K562 (cell line): ENCODE results near the gene DPEP2. TPM values are rescaled to one million over a fixed set of nuclear protein-coding genes. Genes with fewer than 3 reads are reported as not detected.

Experiments
- CBX8 ChIP-seq: fragments of 200-600 bp; sonication (generic); IDR thresholded peaks from 2 replicates; pipeline ENCODE4 v1.6.1; 2012; ENCODE audit warnings: borderline replicate concordance, mixed run types, low read depth, mild to moderate bottlenecking, moderate library complexity, mixed read lengths, low read length, control low read depth, inconsistent platforms; ENCODE audit not compliant: poor library complexity, severe bottlenecking; ENCODE audit errors: extremely low read depth
- FIP1L1 ChIP-seq: fragments of 200-400 bp; formaldehyde crosslinking; IDR thresholded peaks from 2 replicates; pipeline ENCODE4 v1.6.1; 2018; ENCODE audit warnings: mild to moderate bottlenecking, low read depth, low read length; ENCODE audit not compliant: poor library complexity, severe bottlenecking
- GABPB2 ChIP-seq: fragments of 250-450 bp; sonication (Bioruptor Pico); conservative IDR thresholded peaks from 2 replicates; pipeline ENCODE4 v1.5.1; 2021; ENCODE audit warnings: mild to moderate bottlenecking
- MED1 ChIP-seq: sonication (generic); formaldehyde crosslinking; IDR thresholded peaks from 2 replicates; pipeline ENCODE4 v1.8.1; 2023; ENCODE audit warnings: missing genetic modification reagents, borderline replicate concordance
- NBN ChIP-seq: fragments of 450-650 bp; IDR thresholded peaks from 2 replicates; pipeline ENCODE4 v1.6.1; 2016; ENCODE audit warnings: low read depth, mild to moderate bottlenecking
- NCOR1 ChIP-seq: fragments of 450-650 bp; IDR thresholded peaks from 2 replicates; pipeline ENCODE4 v1.6.1; 2016; ENCODE audit warnings: mild to moderate bottlenecking, moderate library complexity
- PYGO2 ChIP-seq: fragments of 450-650 bp; IDR thresholded peaks from 2 replicates; pipeline ENCODE4 v1.6.1; 2016; ENCODE audit warnings: mild to moderate bottlenecking, missing genetic modification characterization, moderate library complexity, missing compliant biosample characterization
- SNIP1 ChIP-seq: fragments of 450-650 bp; IDR thresholded peaks from 2 replicates; pipeline ENCODE4 v1.7.1; 2017; ENCODE audit warnings: low read depth, mild to moderate bottlenecking
- SPI1 ChIP-seq: IDR thresholded peaks from 2 replicates; pipeline ENCODE4 v1.6.1; 2011; ENCODE audit warnings: low read depth, low read length, control low read depth, borderline replicate concordance
- TGIF2 ChIP-seq: sonication (generic); formaldehyde crosslinking; IDR thresholded peaks from 2 replicates; pipeline ENCODE4 v1.8.1; 2022; ENCODE audit warnings: mild to moderate bottlenecking, missing genetic modification reagents, moderate library complexity
- ZNF551 ChIP-seq: fragments of 250-450 bp; sonication (Bioruptor Pico); IDR thresholded peaks from 2 replicates; pipeline ENCODE4 v1.5.0; 2021; ENCODE audit warnings: mild to moderate bottlenecking, moderate library complexity
- ZNF766 ChIP-seq: fragments of 200-800 bp; sonication (Bioruptor generic); conservative IDR thresholded peaks from 2 replicates; pipeline ENCODE4 v1.6.1; 2016; ENCODE audit warnings: missing genetic modification characterization, missing compliant biosample characterization
- polyA plus RNA-seq, 8 experiments: library from polyadenylated mRNA; depleted of rRNA in 4 of 8; stranded (reverse) in 5 of 8; unstranded in 3 of 8; fragments of >200 nt; fragmentation: Nextera tagmentation in 2 of 8; fragmentation: Illumina TruSeq in 1 of 8; extraction: Ambion mirVana in 2 of 8; extraction: Trizol in 1 of 8; gene quantifications; 2 replicates each; pipeline versions ENCODE4 v1.2.1 to v1.2.3, GENCODE V29; 2011 to 2014; ENCODE audit warnings: inconsistent platforms in 1 of 8, missing spikeins in 1 of 8
- total RNA-seq, 7 experiments: library from RNA; depleted of rRNA in 6 of 7; stranded (reverse); fragments of >200 nt in 6 of 7; fragmentation: Illumina TruSeq in 2 of 7; extraction: Trizol in 2 of 7; gene quantifications; 2 replicates each; pipeline versions ENCODE4 v1.2.1 to v1.2.3, GENCODE V29; 2011 to 2021; ENCODE audit warnings: low replicate concordance in 1 of 7
- TF ChIP-seq, protein P1 (sequence below): fragments of 450-650 bp; IDR thresholded peaks from 2 replicates; pipeline ENCODE4 v1.6.1; 2017; ENCODE audit warnings: antibody characterized with exemption
- TF ChIP-seq, protein P2 (sequence below): sonication (generic); formaldehyde crosslinking; IDR thresholded peaks from 2 replicates; pipeline ENCODE4 v1.8.1; 2023; ENCODE audit warnings: mild to moderate bottlenecking, missing genetic modification reagents, moderate library complexity
- TF ChIP-seq, protein P3 (sequence below), 2 experiments: IDR thresholded peaks; 2 replicates each; pipeline ENCODE4 v1.6.1; 2012; ENCODE audit warnings: improper control_type of control experiment in 2 of 2, low read depth in 2 of 2, low read length in 2 of 2, borderline replicate concordance in 1 of 2
- TF ChIP-seq, protein P4 (sequence below), 2 experiments: fragments of 150-350 bp in 1 of 2; IDR thresholded peaks; 2 replicates each; pipeline ENCODE4 v1.6.1; 2012 to 2016; ENCODE audit warnings: low read depth in 2 of 2, low read length in 2 of 2, mild to moderate bottlenecking in 1 of 2, moderate library complexity in 1 of 2
- TF ChIP-seq, protein P5 (sequence below): fragments of 450-650 bp; IDR thresholded peaks from one replicate; pipeline ENCODE4 v1.6.1; 2018; ENCODE audit warnings: mild to moderate bottlenecking, moderate library complexity; ENCODE audit not compliant: partially characterized antibody

DPEP2 gene
- total and polyA plus RNA-seq, 9 of the 15 experiments (the other 6 are each of a cell fraction or from before 2014, with no cell fraction given) = 0.14 to 1.2 (median 0.38) TPM

DNA sequence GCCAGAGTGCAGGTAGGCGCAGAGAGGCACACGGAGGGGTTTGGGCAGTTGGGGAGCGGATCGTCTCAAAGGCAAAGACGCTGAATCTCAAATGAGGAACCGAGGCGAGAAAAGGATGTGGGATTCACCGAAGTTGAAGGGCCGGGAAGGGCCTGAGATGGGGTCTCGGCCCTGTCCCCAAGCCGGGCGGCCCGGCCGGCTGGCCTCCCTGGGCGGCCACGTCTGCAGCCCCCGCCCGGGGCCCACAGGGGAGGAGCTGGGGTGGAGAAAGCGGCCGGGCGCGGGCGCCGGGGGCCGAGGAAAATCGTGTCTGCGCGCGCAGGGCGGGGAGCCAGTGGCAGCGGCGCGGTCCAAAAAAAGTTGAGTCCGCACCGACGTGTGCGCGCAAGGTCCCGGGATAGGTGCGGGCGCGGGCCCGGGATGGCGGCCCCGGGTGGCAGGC is 31.3 kb downstream of the DPEP2 start (continued):
- TF ChIP-seq, protein P1, sequence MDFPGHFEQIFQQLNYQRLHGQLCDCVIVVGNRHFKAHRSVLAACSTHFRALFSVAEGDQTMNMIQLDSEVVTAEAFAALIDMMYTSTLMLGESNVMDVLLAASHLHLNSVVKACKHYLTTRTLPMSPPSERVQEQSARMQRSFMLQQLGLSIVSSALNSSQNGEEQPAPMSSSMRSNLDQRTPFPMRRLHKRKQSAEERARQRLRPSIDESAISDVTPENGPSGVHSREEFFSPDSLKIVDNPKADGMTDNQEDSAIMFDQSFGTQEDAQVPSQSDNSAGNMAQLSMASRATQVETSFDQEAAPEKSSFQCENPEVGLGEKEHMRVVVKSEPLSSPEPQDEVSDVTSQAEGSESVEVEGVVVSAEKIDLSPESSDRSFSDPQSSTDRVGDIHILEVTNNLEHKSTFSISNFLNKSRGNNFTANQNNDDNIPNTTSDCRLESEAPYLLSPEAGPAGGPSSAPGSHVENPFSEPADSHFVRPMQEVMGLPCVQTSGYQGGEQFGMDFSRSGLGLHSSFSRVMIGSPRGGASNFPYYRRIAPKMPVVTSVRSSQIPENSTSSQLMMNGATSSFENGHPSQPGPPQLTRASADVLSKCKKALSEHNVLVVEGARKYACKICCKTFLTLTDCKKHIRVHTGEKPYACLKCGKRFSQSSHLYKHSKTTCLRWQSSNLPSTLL = no peak
- TF ChIP-seq PYGO2 (tag) (no peak), FIP1L1 (peak; percentile 60), CBX8 (no peak), MED1 (CRISPR knock-in tag) (0 out of 2 replicates have a peak, but pooled peaks have one; percentile 27), SNIP1 (no peak), NBN (no peak), NCOR1 (no peak), GABPB2 (CRISPR knock-in tag) (no peak), TGIF2 (CRISPR knock-in tag) (no peak), SPI1 (0 out of 2 replicates have a peak, but pooled peaks have one; percentile 23), ZNF551 (no peak), ZNF766 (CRISPR knock-in tag) (0 out of 2 replicates have a peak, but pooled peaks have one; percentile 49)
- TF ChIP-seq, protein P2, sequence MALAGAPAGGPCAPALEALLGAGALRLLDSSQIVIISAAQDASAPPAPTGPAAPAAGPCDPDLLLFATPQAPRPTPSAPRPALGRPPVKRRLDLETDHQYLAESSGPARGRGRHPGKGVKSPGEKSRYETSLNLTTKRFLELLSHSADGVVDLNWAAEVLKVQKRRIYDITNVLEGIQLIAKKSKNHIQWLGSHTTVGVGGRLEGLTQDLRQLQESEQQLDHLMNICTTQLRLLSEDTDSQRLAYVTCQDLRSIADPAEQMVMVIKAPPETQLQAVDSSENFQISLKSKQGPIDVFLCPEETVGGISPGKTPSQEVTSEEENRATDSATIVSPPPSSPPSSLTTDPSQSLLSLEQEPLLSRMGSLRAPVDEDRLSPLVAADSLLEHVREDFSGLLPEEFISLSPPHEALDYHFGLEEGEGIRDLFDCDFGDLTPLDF (CRISPR knock-in tag) = 0 out of 2 replicates have a peak, but pooled peaks have one; percentile 29
- TF ChIP-seq, protein P3, sequence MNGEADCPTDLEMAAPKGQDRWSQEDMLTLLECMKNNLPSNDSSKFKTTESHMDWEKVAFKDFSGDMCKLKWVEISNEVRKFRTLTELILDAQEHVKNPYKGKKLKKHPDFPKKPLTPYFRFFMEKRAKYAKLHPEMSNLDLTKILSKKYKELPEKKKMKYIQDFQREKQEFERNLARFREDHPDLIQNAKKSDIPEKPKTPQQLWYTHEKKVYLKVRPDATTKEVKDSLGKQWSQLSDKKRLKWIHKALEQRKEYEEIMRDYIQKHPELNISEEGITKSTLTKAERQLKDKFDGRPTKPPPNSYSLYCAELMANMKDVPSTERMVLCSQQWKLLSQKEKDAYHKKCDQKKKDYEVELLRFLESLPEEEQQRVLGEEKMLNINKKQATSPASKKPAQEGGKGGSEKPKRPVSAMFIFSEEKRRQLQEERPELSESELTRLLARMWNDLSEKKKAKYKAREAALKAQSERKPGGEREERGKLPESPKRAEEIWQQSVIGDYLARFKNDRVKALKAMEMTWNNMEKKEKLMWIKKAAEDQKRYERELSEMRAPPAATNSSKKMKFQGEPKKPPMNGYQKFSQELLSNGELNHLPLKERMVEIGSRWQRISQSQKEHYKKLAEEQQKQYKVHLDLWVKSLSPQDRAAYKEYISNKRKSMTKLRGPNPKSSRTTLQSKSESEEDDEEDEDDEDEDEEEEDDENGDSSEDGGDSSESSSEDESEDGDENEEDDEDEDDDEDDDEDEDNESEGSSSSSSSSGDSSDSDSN (IDR thresholded peaks at IDR 0.05; ENCODE audit: borderline replicate concordance in 1 of 2, low read depth in 2 of 2, low read length in 2 of 2) = peak in 1 of 2 experiments; percentile 24; a peak in 1 of 4 replicates
- TF ChIP-seq, protein P4, sequence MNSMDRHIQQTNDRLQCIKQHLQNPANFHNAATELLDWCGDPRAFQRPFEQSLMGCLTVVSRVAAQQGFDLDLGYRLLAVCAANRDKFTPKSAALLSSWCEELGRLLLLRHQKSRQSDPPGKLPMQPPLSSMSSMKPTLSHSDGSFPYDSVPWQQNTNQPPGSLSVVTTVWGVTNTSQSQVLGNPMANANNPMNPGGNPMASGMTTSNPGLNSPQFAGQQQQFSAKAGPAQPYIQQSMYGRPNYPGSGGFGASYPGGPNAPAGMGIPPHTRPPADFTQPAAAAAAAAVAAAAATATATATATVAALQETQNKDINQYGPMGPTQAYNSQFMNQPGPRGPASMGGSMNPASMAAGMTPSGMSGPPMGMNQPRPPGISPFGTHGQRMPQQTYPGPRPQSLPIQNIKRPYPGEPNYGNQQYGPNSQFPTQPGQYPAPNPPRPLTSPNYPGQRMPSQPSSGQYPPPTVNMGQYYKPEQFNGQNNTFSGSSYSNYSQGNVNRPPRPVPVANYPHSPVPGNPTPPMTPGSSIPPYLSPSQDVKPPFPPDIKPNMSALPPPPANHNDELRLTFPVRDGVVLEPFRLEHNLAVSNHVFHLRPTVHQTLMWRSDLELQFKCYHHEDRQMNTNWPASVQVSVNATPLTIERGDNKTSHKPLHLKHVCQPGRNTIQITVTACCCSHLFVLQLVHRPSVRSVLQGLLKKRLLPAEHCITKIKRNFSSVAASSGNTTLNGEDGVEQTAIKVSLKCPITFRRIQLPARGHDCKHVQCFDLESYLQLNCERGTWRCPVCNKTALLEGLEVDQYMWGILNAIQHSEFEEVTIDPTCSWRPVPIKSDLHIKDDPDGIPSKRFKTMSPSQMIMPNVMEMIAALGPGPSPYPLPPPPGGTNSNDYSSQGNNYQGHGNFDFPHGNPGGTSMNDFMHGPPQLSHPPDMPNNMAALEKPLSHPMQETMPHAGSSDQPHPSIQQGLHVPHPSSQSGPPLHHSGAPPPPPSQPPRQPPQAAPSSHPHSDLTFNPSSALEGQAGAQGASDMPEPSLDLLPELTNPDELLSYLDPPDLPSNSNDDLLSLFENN (IDR thresholded peaks at IDR 0.05; ENCODE audit: low read depth in 2 of 2, low read length in 2 of 2) = no peak
- TF ChIP-seq, protein P5, sequence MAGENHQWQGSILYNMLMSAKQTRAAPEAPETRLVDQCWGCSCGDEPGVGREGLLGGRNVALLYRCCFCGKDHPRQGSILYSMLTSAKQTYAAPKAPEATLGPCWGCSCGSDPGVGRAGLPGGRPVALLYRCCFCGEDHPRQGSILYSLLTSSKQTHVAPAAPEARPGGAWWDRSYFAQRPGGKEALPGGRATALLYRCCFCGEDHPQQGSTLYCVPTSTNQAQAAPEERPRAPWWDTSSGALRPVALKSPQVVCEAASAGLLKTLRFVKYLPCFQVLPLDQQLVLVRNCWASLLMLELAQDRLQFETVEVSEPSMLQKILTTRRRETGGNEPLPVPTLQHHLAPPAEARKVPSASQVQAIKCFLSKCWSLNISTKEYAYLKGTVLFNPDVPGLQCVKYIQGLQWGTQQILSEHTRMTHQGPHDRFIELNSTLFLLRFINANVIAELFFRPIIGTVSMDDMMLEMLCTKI = no peak
